ENCODE results near the gene KIFC1. TPM values are rescaled to one million over a fixed set of nuclear protein-coding genes. Genes with fewer than 3 reads are reported as not detected.

KIFC1 gene
- total RNA-seq, 1 experiment from 2014 or later: 105 TPM

- DNase-seq (ENCODE audit: low read depth): no peak
These were observed 49.2 kb downstream of the KIFC1 start for GRCh38 chr6:33440649-33441309.

- DNase-seq (ENCODE audit: low read depth): no peak
These were observed 49.8 kb downstream of the KIFC1 start for GRCh38 chr6:33441457-33441856.

- no peak for DNase-seq (ENCODE audit: low read depth)
These were observed 50.7 kb downstream of the KIFC1 start for GRCh38 chr6:33442283-33442682.

GRCh38 chr6:33443025-33443424 is 51.4 kb downstream of the KIFC1 start:
- no peak for DNase-seq (ENCODE audit: low read depth)

- no peak for DNase-seq (ENCODE audit: low read depth)
These were observed 52.2 kb downstream of the KIFC1 start for GRCh38 chr6:33443619-33444504.

GRCh38 chr6:33445119-33445603 is 53.5 kb downstream of the KIFC1 start:
- no peak for DNase-seq (ENCODE audit: low read depth)

- DNase-seq (ENCODE audit: low read depth): no peak
These were observed 54.7 kb downstream of the KIFC1 start for GRCh38 chr6:33446356-33446755.

- DNase-seq (ENCODE audit: low read depth): no peak
These were observed 58.8 kb downstream of the KIFC1 start for GRCh38 chr6:33450434-33450833.

- DNase-seq (ENCODE audit: low read depth): no peak
These were observed 60.0 kb downstream of the KIFC1 start for GRCh38 chr6:33451606-33452005.

GRCh38 chr6:33452496-33452895 is 60.9 kb downstream of the KIFC1 start:
- no peak for DNase-seq (ENCODE audit: low read depth)

GRCh38 chr6:33453393-33454008 is 61.9 kb downstream of the KIFC1 start:
- DNase-seq (ENCODE audit: low read depth): no peak

GRCh38 chr6:33454009-33454946 is 62.7 kb downstream of the KIFC1 start, which contains the start of gene ZBTB9:
Gene ZBTB9 (plus strand): TSS chr6:33454576. CDS start chr6:33455101, 525 bp downstream.
- peak; percentile 94 for DNase-seq (ENCODE audit: low read depth)

GRCh38 chr6:33455051-33455450 is 63.4 kb downstream of the KIFC1 start:
- DNase-seq (ENCODE audit: low read depth): no peak

- DNase-seq (ENCODE audit: low read depth): no peak
These were observed 64.5 kb downstream of the KIFC1 start for GRCh38 chr6:33456156-33456555.

- no peak for DNase-seq (ENCODE audit: low read depth)
These were observed 67.1 kb downstream of the KIFC1 start for GRCh38 chr6:33458676-33459075.

GRCh38 chr6:33459226-33459625 is 67.6 kb downstream of the KIFC1 start:
- DNase-seq (ENCODE audit: low read depth): no peak

Small RNA genes lying within 50 kb of the gene (small RNA-seq; reads per million reads assigned to genes)
- gene RPL35AP4 (not detected), gene ZBTB9 (not detected)

Other genes starting within 250 kb of the KIFC1 start
- gene COL11A2, start 199.4 kb upstream of the KIFC1 start, total RNA-seq (2014; rRNA removed; shearing (Covaris generic)): 0.71 and 0.77 TPM in 2 replicates
- 30.7 and 32.5 TPM in 2 replicates for gene RXRB, start 191.2 kb upstream of the KIFC1 start, total RNA-seq (2014; rRNA removed; shearing (Covaris generic))
- gene SLC39A7, start 191.0 kb upstream of the KIFC1 start, total RNA-seq (2014; rRNA removed; shearing (Covaris generic)): 94.6 and 121 TPM in 2 replicates
- 5.3 and 5.6 TPM in 2 replicates for gene HSD17B8, start 187.2 kb upstream of the KIFC1 start, total RNA-seq (2014; rRNA removed; shearing (Covaris generic))
- 32.1 and 37.0 TPM in 2 replicates for gene RING1, start 183.3 kb upstream of the KIFC1 start, total RNA-seq (2014; rRNA removed; shearing (Covaris generic))
- gene VPS52, start 119.9 kb upstream of the KIFC1 start, total RNA-seq (2014; rRNA removed; shearing (Covaris generic)): 30.9 and 38.2 TPM in 2 replicates
- 3,065 and 5,472 TPM in 2 replicates for gene RPS18, start 119.7 kb upstream of the KIFC1 start, total RNA-seq (2014; rRNA removed; shearing (Covaris generic))
- 1.2 TPM in 2 replicates for gene B3GALT4, start 114.7 kb upstream of the KIFC1 start, total RNA-seq (2014; rRNA removed; shearing (Covaris generic))
- 170 and 256 TPM in 2 replicates for gene WDR46, start 102.6 kb upstream of the KIFC1 start, total RNA-seq (2014; rRNA removed; shearing (Covaris generic))
- gene PFDN6, start 102.2 kb upstream of the KIFC1 start, total RNA-seq (2014; rRNA removed; shearing (Covaris generic)): 194 and 225 TPM in 2 replicates
- 37.3 and 37.6 TPM in 2 replicates for gene RGL2, start 92.9 kb upstream of the KIFC1 start, total RNA-seq (2014; rRNA removed; shearing (Covaris generic))
- gene TAPBP, start 77.7 kb upstream of the KIFC1 start, total RNA-seq (2014; rRNA removed; shearing (Covaris generic)): 42.4 and 68.0 TPM in 2 replicates
- gene ZBTB22, start 74.1 kb upstream of the KIFC1 start, total RNA-seq (2014; rRNA removed; shearing (Covaris generic)): 10.9 and 12.4 TPM in 2 replicates
- gene DAXX, start 68.9 kb upstream of the KIFC1 start, total RNA-seq (2014; rRNA removed; shearing (Covaris generic)): 108 and 114 TPM in 2 replicates
- gene PHF1, start 19.2 kb downstream of the KIFC1 start, total RNA-seq (2014; rRNA removed; shearing (Covaris generic)): 27.0 and 30.8 TPM in 2 replicates
- gene CUTA, start 26.3 kb downstream of the KIFC1 start, total RNA-seq (2014; rRNA removed; shearing (Covaris generic)): 266 and 270 TPM in 2 replicates
- gene SYNGAP1, start 28.2 kb downstream of the KIFC1 start, total RNA-seq (2014; rRNA removed; shearing (Covaris generic)): 1.4 and 1.7 TPM in 2 replicates
- gene ZBTB9, start 62.8 kb downstream of the KIFC1 start, total RNA-seq (2014; rRNA removed; shearing (Covaris generic)): 8.2 and 8.4 TPM in 2 replicates
- gene BAK1, start 188.5 kb downstream of the KIFC1 start, total RNA-seq (2014; rRNA removed; shearing (Covaris generic)): 20.8 and 23.6 TPM in 2 replicates
- 32.5 and 38.3 TPM in 2 replicates for gene ITPR3, start 229.5 kb downstream of the KIFC1 start, total RNA-seq (2014; rRNA removed; shearing (Covaris generic))